A549 (cell line): ENCODE measurements around the gene UBB. TPM values are rescaled to one million over a fixed set of nuclear protein-coding genes. Genes with fewer than 3 reads are reported as not detected.

Experiments
- ATAC-seq, 2 experiments: fragments of 200-7000 bp in 1 of 2; fragments of >200 bp in 1 of 2; cut with Nextera tagmentation in 1 of 2; cut with Tn5 transposase in 1 of 2; 3 replicates each; pipeline versions ENCODE4 v1.8.0 to v1.9.1; 2018 to 2020; ENCODE audit warnings: mild to moderate bottlenecking in 1 of 2, moderate library complexity in 1 of 2
- CTCF ChIA-PET: fragments of 300-600 bp; sonication (Branson Sonifier 250); formaldehyde crosslinking; extraction: SDS; loops from one replicate; lab custom pipeline; 2021; ENCODE audit warnings: antibody characterized with exemption, inconsistent platforms; lab: Yijun Ruan, JAX
- POLR2A ChIA-PET: fragments of 350-600 bp; formaldehyde crosslinking; extraction: SDS; loops from one replicate; lab custom pipeline; 2021; ENCODE audit warnings: antibody characterized with exemption, inconsistent platforms; lab: Yijun Ruan, JAX
- DNase-seq, 2 experiments: peaks; one replicate each; pipeline versions ENCODE4 v3.0.0 to v3.0.0-alpha.2; 2011 to 2016; ENCODE audit warnings: low read depth in 1 of 2, low spot score in 1 of 2
- FAIRE-seq: peaks from 2 replicates; lab custom pipeline; 2011; peaks lifted over from hg19 to GRCh38; lab: Jason Lieb, UNC
- H3K27ac ChIP-seq, 2 experiments: fragments of >200 bp; sonication (Bioruptor Twin); formaldehyde crosslinking; 3 replicates each; pipeline ENCODE4 v1.5.1; 2016 to 2017
- H3K4me1 ChIP-seq: fragments of >200 bp; sonication (Bioruptor Twin); formaldehyde crosslinking; 3 replicates; pipeline ENCODE4 v1.6.1; 2016
- H3K4me2 ChIP-seq: fragments of >200 bp; sonication (Bioruptor Twin); formaldehyde crosslinking; 3 replicates; pipeline ENCODE4 v1.6.1; 2016
- H3K4me3 ChIP-seq: fragments of >200 bp; sonication (Bioruptor Twin); formaldehyde crosslinking; 3 replicates; pipeline ENCODE4 v1.5.1; 2016
- H3K9me3 ChIP-seq: fragments of >200 bp; sonication (Bioruptor Twin); formaldehyde crosslinking; 3 replicates; pipeline ENCODE4 v1.6.1; 2016
- ATOH8 ChIP-seq: fragments of 250-450 bp; sonication (Bioruptor Pico); IDR thresholded peaks from 2 replicates; pipeline ENCODE4 v1.5.0; 2020; ENCODE audit warnings: low read depth, mild to moderate bottlenecking, moderate library complexity
- BCL3 ChIP-seq: fragments of >200 bp; sonication (Bioruptor Twin); formaldehyde crosslinking; IDR thresholded peaks from 3 replicates; pipeline ENCODE4 v1.6.1; 2016
- BHLHE40 ChIP-seq: IDR thresholded peaks from 2 replicates; pipeline ENCODE4 v1.6.1; 2012; ENCODE audit warnings: low read depth, low read length, inconsistent platforms
- CBX2 ChIP-seq: fragments of 200-600 bp; sonication (generic); IDR thresholded peaks from 2 replicates; pipeline ENCODE4 v1.6.1; 2016; ENCODE audit warnings: low read depth, mild to moderate bottlenecking, borderline replicate concordance
- CBX8 ChIP-seq: fragments of 200-600 bp; sonication (generic); IDR thresholded peaks from 2 replicates; pipeline ENCODE4 v1.6.1; 2016
- CEBPB ChIP-seq, 2 experiments: fragments of >200 bp in 1 of 2; sonication (Bioruptor Twin) in 1 of 2; formaldehyde crosslinking in 1 of 2; IDR thresholded peaks; 2 replicates each; pipeline ENCODE4 v1.6.1; 2012 to 2016
- CHD2 ChIP-seq: fragments of 150-350 bp; IDR thresholded peaks from 2 replicates; pipeline ENCODE4 v1.6.1; 2014; ENCODE audit warnings: low read length; ENCODE audit not compliant: partially characterized antibody
- CHD4 ChIP-seq: fragments of 200-600 bp; sonication (generic); IDR thresholded peaks from 2 replicates; pipeline ENCODE4 v1.6.1; 2016; ENCODE audit warnings: antibody characterized with exemption, mild to moderate bottlenecking, borderline replicate concordance
- E2F6 ChIP-seq: IDR thresholded peaks from 2 replicates; pipeline ENCODE4 v1.6.1; 2012; ENCODE audit warnings: low read depth, borderline replicate concordance
- ELK1 ChIP-seq: fragments of 150-350 bp; IDR thresholded peaks from 2 replicates; pipeline ENCODE4 v1.6.1; 2014; ENCODE audit warnings: low read depth, mild to moderate bottlenecking, low read length
- ESRRA ChIP-seq: fragments of 150-350 bp; IDR thresholded peaks from 2 replicates; pipeline ENCODE4 v1.6.1; 2014; ENCODE audit warnings: mild to moderate bottlenecking, low read length, borderline replicate concordance
- FOSB ChIP-seq: fragments of 250-450 bp; sonication (Bioruptor Pico); IDR thresholded peaks from 2 replicates; pipeline ENCODE4 v1.5.0; 2020; ENCODE audit warnings: mild to moderate bottlenecking, moderate library complexity
- FOSL2 ChIP-seq, 2 experiments: fragments of 450-650 bp in 1 of 2; fragments of >200 bp in 1 of 2; sonication (Bioruptor Twin) in 1 of 2; formaldehyde crosslinking; IDR thresholded peaks; 2 replicates each; pipeline versions ENCODE4 v1.5.0 to v1.6.1; 2016 to 2020; ENCODE audit warnings: mild to moderate bottlenecking in 1 of 2, moderate library complexity in 1 of 2
- FOXS1 ChIP-seq: fragments of 250-450 bp; sonication (Bioruptor Pico); IDR thresholded peaks from 2 replicates; pipeline ENCODE4 v1.5.0; 2020; ENCODE audit warnings: mild to moderate bottlenecking, moderate library complexity
- HDAC2 ChIP-seq: fragments of 200-600 bp; sonication (generic); IDR thresholded peaks from 2 replicates; pipeline ENCODE4 v1.6.1; 2016
- HES2 ChIP-seq: fragments of >200 bp; sonication (Bioruptor Twin); formaldehyde crosslinking; IDR thresholded peaks from 2 replicates; pipeline ENCODE4 v1.6.1; 2016
- HOXA7 ChIP-seq: fragments of 250-450 bp; sonication (Bioruptor Pico); IDR thresholded peaks from 2 replicates; pipeline ENCODE4 v1.5.0; 2020; ENCODE audit warnings: mild to moderate bottlenecking, moderate library complexity
- HOXB5 ChIP-seq: fragments of 250-450 bp; sonication (Bioruptor Pico); IDR thresholded peaks from 2 replicates; pipeline ENCODE4 v1.5.0; 2020; ENCODE audit warnings: mild to moderate bottlenecking, moderate library complexity
- JUN ChIP-seq, 2 experiments: fragments of >200 bp; sonication (Bioruptor Twin); formaldehyde crosslinking; IDR thresholded peaks; 2 replicates in 1 of 2; 3 replicates in 1 of 2; pipeline ENCODE4 v1.6.1; 2016 to 2017
- JUNB ChIP-seq: fragments of >200 bp; sonication (Bioruptor Twin); formaldehyde crosslinking; IDR thresholded peaks from 2 replicates; pipeline ENCODE4 v1.6.1; 2016
- KDM1A ChIP-seq: fragments of 200-600 bp; sonication (generic); IDR thresholded peaks from 2 replicates; pipeline ENCODE4 v1.6.1; 2016; ENCODE audit warnings: low read depth, mild to moderate bottlenecking
- NPAS2 ChIP-seq: fragments of 250-450 bp; sonication (Bioruptor Pico); IDR thresholded peaks from 2 replicates; pipeline ENCODE4 v1.8.0; 2022; ENCODE audit warnings: mild to moderate bottlenecking, moderate library complexity, borderline replicate concordance
- PBX3 ChIP-seq: IDR thresholded peaks from 2 replicates; pipeline ENCODE4 v1.6.1; 2012
- RAD21 ChIP-seq, 2 experiments: fragments of >200 bp in 1 of 2; sonication (Bioruptor Twin) in 1 of 2; formaldehyde crosslinking in 1 of 2; IDR thresholded peaks in 1 of 2; conservative IDR thresholded peaks in 1 of 2; 2 replicates in 1 of 2; 3 replicates in 1 of 2; pipeline ENCODE4 v1.6.1; 2012 to 2018; ENCODE audit warnings: inconsistent platforms in 1 of 2
- RARB ChIP-seq: fragments of 250-450 bp; sonication (Bioruptor Pico); IDR thresholded peaks from 2 replicates; pipeline ENCODE4 v1.8.0; 2021; ENCODE audit warnings: mild to moderate bottlenecking, moderate library complexity
- REST ChIP-seq: fragments of 200-600 bp; sonication (generic); IDR thresholded peaks from 2 replicates; pipeline ENCODE4 v1.6.1; 2016; ENCODE audit warnings: antibody characterized with exemption, mild to moderate bottlenecking, moderate library complexity
- SMC3 ChIP-seq: fragments of >200 bp; sonication (Bioruptor Twin); formaldehyde crosslinking; IDR thresholded peaks from 3 replicates; pipeline ENCODE4 v1.6.1; 2018; ENCODE audit warnings: inconsistent platforms
- SREBF2 ChIP-seq: fragments of 450-650 bp; IDR thresholded peaks from 2 replicates; pipeline ENCODE4 v1.6.1; 2014; ENCODE audit warnings: mild to moderate bottlenecking, moderate library complexity
- TFCP2L1 ChIP-seq: fragments of 250-450 bp; sonication (Bioruptor Pico); IDR thresholded peaks from 2 replicates; pipeline ENCODE4 v1.5.0; 2021; ENCODE audit warnings: mild to moderate bottlenecking
- TP53 ChIP-seq: fragments of 250-450 bp; sonication (Bioruptor Pico); IDR thresholded peaks from 2 replicates; pipeline ENCODE4 v1.5.0; 2021; ENCODE audit warnings: mild to moderate bottlenecking, moderate library complexity
- ZC3H11A ChIP-seq: fragments of 450-650 bp; IDR thresholded peaks from 2 replicates; pipeline ENCODE4 v1.6.1; 2014; ENCODE audit warnings: antibody characterized with exemption, mild to moderate bottlenecking
- ZNF302 ChIP-seq: fragments of 250-450 bp; sonication (Bioruptor Pico); IDR thresholded peaks from 2 replicates; pipeline ENCODE4 v1.9.0; 2021; ENCODE audit warnings: inconsistent platforms, mild to moderate bottlenecking, moderate library complexity
- WGBS: methylation state at CpG from one replicate; pipeline ENCODE4 v1.1.6; 2017; ENCODE audit errors: missing lambda C conversion rate; 5-methylcytosine and 5-hydroxymethylcytosine counted together
- polyA plus RNA-seq, 4 experiments: library from polyadenylated mRNA; depleted of rRNA in 3 of 4; stranded (reverse); fragments of >200 nt; fragmentation: RNase III in 1 of 4; extraction: RNeasy Plus Mini Kit Qiagen cat#74134 plus additional on column Dnase treatment in 1 of 4; gene quantifications; 2 replicates in 3 of 4; 3 replicates in 1 of 4; pipeline ENCODE4 v1.2.3, GENCODE V29; 2011 to 2017

UBB gene
- polyA plus RNA-seq, 2 of the 4 experiments (the other 2 are of a cell fraction): 2,404 to 2,851 TPM

GRCh38 chr17:16383216-16383615 lies 2.3 kb downstream of the UBB start:
- DNase-seq (no peak), FAIRE-seq (no peak)
- H3K4me1 ChIP-seq: peaks cover 43% of the 10 kb centered on the region
- peak overlapping the region; percentile 88; the same call in 2 of the 3 replicates for H3K4me3 ChIP-seq
- WGBS: 77% methylated on average over 4 of the region's 4 CpGs
- TF ChIP-seq ATOH8 (CRISPR knock-in tag): no peak
- no peak for TF ChIP-seq NPAS2 (CRISPR knock-in tag)
- TF ChIP-seq ZNF302 (CRISPR knock-in tag): no peak
- no peak for TF ChIP-seq CBX8
- no peak for TF ChIP-seq CHD4
- no peak for TF ChIP-seq RAD21 (conservative IDR thresholded peaks at IDR 0.05 in 1 of 2, IDR thresholded peaks at IDR 0.05 in 1 of 2)
- TF ChIP-seq HOXB5 (CRISPR knock-in tag): no peak
- no peak for TF ChIP-seq CEBPB (IDR thresholded peaks at IDR 0.05)
- TF ChIP-seq SMC3: no peak
- TF ChIP-seq ESRRA: no peak
- TF ChIP-seq SREBF2: no peak
- 0 out of 2 replicates have a peak, but pooled peaks have one; percentile 3 for TF ChIP-seq TFCP2L1 (CRISPR knock-in tag)
- TF ChIP-seq BHLHE40: no peak
- no peak for TF ChIP-seq FOSL2 (IDR thresholded peaks at IDR 0.05)
- TF ChIP-seq FOSL2 (CRISPR knock-in tag; IDR thresholded peaks at IDR 0.05): no peak
- TF ChIP-seq TP53 (CRISPR knock-in tag): no peak
- TF ChIP-seq FOSB (CRISPR knock-in tag): peak; percentile 85
- TF ChIP-seq JUNB: no peak
- TF ChIP-seq REST: peak; percentile 33; the same call in 1 of the 2 replicates
- no peak for TF ChIP-seq PBX3
- TF ChIP-seq HES2: no peak
- no peak for TF ChIP-seq CBX2
- no peak for TF ChIP-seq BCL3
- TF ChIP-seq RARB (CRISPR knock-in tag): no peak
- no peak for TF ChIP-seq CHD2
- TF ChIP-seq HOXA7: 0 out of 2 replicates have a peak, but pooled peaks have one; percentile 72
- no peak for TF ChIP-seq HDAC2
- TF ChIP-seq KDM1A: no peak
- 0 out of 5 replicates have a peak, but pooled peaks of 1 of the 2 experiments have one; percentile 2 for TF ChIP-seq JUN (IDR thresholded peaks at IDR 0.05)
- TF ChIP-seq E2F6: no peak
- TF ChIP-seq ZC3H11A: no peak
- TF ChIP-seq FOXS1 (CRISPR knock-in tag): no peak
- no peak for TF ChIP-seq ELK1
- TF ChIP-seq, all 56 proteins: peak for 5
- Histone ChIP-seq H3K27ac (no peak overlapping the region), H3K4me2 (peak overlapping the region; percentile 93), H3K9me3 (no peaks in the 10 kb centered on the region)
- no peak for ATAC-seq
- ChIA-PET CTCF (interaction anchor here (1.0 to 3.2 kb wide), 9 partner anchors 11 to 139 kb away, joined by 3 to 28 read pairs (median 7); partner anchors contain the start of gene CENPV), POLR2A (interaction anchor here (1.9 kb wide), 1 partner anchor 55 kb away, joined by 12 read pairs; no protein-coding TSS in a partner anchor)
